Activated CD8-positive, alpha-beta memory T cell treated with anti-CD3 and anti-CD28 coated beads for 48 hours (primary cell): ENCODE data around the gene VANGL2.

Source experiments
- DNase-seq, 3 experiments: peaks; one replicate each; pipeline ENCODE4 v3.0.0-alpha.2; 2020; ENCODE audit warnings: low read depth in 2 of 3, low spot score in 2 of 3

Gene VANGL2

DNA sequence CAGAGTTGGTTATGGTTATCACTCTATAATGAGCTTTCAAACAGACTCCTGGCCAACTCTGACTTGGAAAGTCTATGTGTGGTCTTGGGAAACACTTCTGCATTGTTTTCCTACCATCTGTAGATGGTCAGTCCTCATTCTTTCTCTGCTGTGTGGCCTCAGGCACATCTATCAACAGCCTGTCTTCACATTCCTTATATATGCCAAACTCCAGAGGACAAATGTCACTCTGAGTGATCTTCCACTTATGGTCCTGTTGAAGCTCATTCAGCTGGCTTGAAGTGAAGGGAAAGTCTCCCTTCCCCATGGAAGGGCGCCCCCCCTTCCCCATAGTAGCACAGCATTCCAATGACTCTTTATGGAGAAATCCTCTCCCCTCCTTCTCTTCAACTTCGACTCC, 58.7 kb downstream of the VANGL2 start:
- DNase-seq: no peak

DNA sequence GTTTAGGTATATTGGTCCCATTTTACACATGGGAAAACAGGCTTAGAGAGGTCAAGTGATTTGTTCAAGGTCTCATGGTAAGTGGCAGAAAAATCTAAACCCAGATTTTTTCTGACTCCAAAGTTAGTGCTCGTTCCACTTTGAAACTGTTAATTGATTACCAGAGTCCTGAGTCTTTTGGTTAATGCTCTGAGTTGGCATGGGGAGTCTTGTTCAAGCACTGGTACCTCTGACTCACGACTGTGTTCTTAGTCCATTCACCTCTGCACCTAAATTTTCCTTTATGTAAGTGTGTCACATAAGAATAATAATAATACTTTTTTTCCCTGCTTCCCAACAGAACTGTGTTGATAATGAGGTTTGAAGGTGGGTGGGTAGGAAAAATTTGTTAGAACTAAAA, 59.3 kb downstream of the VANGL2 start:
- no peak for DNase-seq

DNA sequence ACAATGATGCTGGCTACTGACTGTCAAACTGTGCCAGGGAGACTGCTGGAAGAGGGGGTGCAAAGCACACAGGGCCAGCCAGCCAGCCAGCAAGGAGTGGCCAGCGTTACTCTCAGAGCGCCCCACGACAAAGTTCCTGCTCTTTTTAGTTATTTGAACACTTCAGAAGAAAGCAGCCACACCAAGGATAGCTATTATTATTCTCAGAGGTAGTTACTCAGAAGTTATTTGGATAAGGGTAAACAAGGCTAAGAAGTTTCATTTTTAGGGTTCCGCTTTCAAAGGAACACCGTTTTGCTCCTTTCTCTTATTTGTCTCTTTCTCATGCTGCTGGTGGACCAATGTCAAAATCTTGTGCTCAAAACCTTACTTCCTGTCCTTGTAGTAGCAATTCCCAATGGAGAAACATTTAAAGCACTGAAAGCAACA, 59.9 kb downstream of the VANGL2 start:
- DNase-seq: no peak

DNA sequence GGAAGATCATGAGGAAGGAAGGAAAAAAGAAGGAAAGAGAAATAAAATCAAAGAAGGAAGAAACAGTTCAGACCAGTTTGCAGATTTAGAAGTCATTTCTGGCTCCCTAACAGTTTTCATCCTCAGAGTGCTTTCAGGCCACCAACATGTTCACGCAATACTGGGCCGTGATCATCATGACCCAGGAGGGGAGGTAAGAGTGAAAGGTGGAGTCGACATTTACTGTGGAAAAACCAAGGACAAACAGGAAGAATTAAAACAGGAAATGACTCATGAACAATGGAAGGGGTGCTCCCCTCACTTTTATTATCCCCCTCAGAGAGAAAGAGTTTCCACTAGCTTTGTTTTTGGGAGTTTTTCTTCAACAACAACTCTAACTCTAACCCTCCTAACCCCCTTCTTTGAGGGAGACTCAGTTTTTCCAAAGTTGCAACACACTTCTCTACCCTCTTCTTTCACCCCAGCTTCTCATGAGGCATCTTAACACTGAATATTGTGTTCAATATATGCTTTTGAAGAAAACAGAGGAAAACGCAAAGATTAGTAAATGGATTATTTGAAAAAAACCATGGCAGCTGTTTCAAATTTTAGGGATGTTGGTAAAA, 60.4 kb downstream of the VANGL2 start:
- no peak for DNase-seq

DNA sequence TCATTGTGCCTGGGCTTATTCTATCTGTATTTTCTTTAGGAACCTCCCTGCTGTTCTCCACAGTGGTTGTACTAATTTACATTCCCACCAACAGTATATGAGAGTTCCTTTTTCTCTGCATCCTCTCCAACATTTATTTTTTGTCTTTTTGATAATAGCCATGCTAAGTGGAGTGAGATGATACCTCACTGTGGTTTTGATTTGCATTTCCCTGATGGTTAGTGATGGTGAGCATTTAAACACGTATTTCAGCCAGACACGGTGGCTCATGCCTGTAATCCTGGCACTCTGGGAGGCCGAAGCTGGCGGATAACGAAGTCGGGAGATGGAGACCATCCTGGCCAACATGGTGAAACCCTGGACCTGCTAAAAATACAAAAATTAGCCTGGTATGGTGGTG, 64.8 kb downstream of the VANGL2 start:
- DNase-seq: no peak

DNA sequence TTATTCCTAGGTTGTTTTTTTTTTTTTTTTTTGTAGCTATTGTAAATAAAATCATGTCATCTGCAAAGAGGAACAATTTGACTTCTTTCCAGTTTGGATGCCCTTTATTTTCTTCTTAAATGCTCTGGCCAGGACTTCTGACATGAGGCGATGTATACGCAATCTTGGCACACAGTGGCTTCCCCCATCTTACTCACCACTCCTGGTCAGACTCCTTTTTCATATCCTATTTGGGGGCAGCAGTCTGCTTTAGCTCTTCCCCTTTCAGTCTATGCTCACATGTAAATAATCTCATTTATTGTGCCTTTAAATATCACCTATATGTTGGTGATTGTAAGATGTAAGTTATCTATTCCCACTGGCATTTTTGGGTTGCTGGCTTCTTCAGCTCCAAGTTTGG, 66.6 kb downstream of the VANGL2 start:
- DNase-seq: no peak

DNA sequence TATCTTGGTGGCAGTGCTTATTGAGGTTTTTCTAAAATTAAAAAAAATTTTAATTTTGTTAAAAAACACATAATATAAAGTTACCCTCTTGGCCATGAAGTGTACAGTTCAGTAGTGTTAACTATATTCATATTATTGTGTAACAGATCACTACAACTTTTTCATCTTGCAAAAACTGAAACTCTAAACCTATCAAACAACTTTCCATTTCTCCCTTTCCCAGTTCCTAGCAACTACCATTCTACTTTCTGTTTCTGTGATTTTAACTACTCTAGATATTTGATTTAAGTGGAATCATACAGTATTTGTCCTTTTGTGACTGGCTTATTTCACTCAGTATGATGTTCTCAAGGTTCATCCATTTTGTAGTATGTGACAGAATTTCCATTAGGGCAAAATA, 67.2 kb downstream of the VANGL2 start:
- DNase-seq: no peak

DNA sequence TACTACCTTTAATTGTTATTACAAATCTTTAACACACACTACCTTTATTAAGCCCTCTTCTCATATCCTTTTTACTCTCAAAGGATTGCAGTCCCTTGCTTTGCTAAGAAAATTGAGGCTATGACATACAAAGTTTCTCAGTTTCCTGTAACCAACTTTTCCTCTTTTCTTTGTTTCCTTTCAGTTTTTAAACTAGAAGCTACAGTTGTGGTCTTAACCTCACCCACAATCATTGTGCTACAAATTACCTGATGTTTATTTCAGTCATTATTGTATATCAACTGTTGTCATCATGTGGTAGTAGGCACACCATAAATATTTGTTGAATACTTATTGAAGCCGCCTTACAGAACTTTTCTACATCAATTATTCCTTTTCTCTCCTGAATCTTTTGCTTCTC, 70.9 kb downstream of the VANGL2 start:
- DNase-seq: no peak

DNA sequence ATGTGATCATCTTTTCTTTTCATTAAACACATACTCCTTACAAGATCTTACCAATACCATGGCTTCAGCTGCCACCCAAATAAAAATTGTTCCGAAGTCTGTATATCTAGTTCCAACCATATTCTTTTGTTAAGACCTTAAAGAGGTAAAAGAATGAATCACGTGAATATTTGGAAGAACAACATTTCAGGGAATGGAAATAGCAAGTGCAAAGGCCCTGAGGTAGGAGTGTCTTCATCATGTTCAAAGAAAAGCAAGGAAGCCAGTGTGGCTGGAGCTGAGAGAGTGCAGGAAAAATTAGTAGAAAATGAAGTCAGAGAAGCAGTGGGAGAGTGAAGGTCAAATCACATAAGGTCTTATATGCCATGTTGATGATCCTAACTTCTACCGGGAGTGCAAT, 71.7 kb downstream of the VANGL2 start:
- no peak for DNase-seq

DNA sequence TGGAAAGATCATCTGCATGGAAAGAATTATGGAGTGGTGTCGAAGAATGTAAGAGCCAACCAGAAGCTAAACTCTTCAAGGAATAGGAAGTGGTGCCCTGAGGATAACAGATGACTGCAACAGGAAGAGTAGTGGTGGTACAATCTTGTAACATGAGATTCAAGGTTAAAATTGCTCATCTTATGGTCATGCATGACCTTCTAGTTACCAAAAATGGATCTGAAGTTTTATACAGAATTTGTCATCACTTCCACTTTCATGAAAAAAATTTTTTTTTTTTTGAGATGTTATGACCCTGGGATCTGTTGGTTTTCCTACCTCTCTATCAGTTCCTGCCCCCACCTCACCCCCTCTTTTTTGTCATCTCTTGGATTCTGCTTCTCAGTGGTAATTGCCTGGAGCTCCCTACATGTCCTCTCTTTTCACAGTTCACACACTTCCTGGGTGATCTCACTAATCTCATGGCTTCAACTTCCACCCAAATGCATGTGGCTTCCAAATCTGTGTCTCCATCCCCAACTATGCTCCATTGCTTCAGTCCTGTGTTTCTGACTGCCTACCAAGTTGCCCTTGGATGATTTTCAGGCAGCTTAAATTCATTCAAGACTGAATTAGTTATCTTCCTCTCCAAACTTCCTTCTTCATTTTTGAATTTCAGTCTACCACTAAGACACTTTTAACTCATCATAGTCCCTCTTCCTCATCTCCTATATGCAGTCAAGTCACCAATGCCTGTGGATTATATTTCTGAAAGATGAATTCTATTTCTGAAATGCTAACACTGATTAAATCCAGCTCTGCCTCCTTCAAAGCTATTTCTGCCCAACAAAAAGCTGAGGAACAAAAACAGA, 74.3 kb downstream of the VANGL2 start:
- no peak for DNase-seq
